Jurkat, Clone E6-1 (cell line): Measurements from ENCODE around the gene MAP3K21.

Experiments
- DNase-seq: peaks from one replicate; pipeline ENCODE4 v3.0.0-alpha.2; 2011; ENCODE audit warnings: low read depth, low spot score
- H3K4me3 ChIP-seq: 2 replicates; pipeline ENCODE4 v1.5.1; 2011; ENCODE audit warnings: mild to moderate bottlenecking, low read length, control low read depth, moderate library complexity

The MAP3K21 gene

DNA sequence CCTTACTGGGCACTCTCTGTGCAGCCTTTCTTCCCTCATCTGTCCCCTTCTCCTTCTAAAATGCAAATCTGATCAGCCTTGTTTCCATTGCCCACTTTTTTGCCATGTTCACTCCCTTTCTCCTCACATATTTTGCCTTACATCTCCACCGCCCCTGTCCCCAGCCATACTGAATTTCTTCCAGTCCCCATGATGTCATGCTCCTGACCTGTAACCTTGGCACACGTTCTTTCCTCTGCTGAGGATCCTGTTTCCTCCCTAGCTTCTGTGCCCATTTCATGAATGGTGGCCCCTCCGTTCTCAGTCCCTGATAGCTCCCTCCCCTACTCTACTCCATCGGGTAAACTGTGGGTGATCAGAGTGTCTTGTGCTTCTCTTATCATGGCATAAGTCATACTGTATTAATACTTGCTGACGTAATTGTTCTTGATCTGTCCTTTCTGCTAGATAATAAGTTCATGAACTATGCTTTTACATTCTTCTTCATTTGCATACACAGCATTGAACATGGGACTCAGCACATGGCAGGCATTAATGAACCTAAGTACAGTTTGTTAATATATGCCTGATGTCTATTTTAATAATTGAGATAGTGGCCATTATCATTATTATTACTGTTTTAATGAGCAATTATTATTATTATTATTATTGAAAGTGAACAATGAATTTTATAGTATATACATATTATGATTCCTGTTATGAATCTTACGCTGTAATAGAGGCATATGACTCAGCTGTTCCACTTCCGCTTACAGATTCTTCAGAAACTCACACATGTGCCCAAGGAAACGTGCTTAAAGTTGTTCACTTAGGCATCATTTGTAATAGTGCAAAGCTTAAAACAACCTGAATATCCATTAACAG, 28.5 kb downstream of the MAP3K21 start:
- no peak for DNase-seq
- H3K4me3 ChIP-seq: no peak overlapping the region

DNA sequence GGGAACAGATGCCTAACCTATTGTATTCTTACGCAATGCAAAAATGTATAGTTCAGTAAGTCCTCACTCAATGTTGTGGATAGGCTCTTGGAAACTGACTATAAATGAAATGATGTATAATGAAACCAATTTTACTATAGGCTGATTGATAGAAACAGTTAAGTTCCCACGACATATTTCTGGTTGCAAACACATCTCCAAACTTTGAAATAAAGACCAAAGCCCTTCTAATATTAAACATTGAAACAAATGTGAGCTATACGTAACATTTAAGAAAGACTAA, 29.1 kb downstream of the MAP3K21 start:
- no peak for DNase-seq
- H3K4me3 ChIP-seq: no peak overlapping the region

DNA sequence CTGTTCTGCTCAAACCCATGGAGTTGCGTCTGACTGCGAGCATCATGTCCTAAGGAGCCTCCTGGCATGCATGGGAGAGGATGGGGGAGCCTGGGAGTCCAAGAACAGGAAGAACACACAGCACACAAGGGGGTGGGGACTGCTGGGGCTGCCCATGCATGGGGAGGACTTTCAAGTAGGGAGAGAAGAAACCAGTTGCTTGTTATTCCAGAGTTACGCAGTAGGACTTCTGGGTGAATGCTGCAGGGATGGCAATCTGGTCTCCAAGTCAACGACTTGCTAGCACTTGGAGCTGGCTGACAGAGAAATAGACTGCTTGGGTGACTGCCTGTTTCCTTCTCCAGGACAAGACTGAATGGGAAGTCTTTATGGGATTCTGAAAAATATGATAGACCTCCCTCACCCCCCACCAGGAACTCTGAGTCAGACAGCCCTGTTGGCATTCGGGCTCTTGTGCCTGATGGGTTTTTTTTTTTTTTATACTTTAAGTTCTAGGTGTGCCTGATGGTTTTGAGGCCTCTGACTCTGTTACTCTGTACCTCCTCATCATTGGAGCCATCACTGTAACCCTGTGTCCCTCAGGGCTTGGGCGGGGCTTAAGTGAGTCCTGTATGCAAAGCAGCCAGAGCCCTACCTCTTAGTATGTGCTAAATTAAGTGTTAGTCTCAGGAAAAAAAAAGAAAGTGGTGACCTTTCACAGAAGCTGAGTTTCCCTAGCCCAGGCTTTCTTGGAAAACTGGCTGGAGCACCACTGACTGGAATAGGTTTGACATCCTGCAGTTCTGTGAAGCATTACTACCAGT, 30.3 kb downstream of the MAP3K21 start:
- DNase-seq: no peak
- no peak overlapping the region for H3K4me3 ChIP-seq

DNA sequence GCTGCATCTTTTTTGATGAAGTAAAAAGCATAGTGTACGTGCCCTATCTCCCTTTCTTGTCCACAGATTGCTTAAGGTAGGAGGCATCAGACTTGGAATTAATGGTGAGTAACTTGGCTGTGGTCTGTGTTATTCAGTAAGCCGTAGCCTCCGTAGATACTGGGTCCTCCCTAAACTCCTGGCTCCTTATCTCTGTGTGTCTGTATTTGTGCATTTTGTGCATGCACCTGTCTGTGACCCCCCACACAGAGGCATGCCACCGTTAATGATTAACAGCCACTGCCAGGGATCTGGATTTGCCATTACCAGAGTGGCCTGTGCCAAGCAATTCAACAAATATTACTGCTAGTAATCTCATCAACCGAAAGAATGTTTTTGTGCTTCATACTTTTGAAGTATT, 31.9 kb downstream of the MAP3K21 start:
- no peak overlapping the region for H3K4me3 ChIP-seq
- no peak for DNase-seq

DNA sequence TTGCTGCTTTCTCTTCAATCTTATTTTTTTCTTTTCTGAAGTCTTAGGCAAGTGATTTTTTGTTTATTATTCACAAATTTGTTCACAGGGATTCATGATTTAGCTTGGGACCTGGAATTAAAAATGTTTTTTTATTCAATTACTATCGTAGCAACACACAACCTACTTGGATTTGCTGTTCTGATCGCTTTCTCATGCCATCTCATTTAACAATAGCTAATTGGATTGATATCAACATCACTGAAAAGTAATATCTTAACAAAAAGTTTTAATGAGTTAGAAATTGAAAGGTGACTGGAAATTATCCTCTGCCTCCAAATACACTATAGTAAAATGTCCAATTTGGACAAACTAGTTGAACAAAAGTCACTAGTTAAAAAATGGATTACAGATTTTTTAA, 32.4 kb downstream of the MAP3K21 start:
- no peak overlapping the region for H3K4me3 ChIP-seq
- no peak for DNase-seq

DNA sequence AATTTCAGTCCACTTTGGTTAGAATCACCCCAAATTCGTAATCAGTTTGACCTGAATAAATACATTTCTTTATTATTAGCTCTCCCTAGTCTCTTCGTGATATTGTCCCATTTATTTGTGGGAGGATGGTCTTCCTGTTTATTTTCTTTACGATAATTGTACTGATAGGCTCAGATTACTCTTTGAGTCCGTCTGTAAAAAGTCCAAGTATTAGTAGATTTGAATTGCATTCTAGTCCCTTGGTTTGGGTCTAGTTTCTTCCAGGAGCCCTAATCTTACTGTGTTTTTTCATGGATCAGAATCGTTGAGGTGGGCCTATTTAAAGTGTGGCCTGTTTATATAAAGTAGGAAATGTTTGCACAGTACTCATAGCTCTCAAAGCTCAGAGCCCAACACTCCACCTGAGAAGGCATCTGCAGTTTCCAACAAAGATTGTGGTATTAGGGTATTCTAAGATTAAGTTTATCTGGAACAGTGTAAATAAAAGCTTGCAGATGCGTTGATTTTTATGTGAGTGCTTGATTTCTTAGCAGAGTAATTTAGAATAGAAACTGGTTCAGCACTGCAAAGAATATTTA, 33.1 kb downstream of the MAP3K21 start:
- no peak for DNase-seq

DNA sequence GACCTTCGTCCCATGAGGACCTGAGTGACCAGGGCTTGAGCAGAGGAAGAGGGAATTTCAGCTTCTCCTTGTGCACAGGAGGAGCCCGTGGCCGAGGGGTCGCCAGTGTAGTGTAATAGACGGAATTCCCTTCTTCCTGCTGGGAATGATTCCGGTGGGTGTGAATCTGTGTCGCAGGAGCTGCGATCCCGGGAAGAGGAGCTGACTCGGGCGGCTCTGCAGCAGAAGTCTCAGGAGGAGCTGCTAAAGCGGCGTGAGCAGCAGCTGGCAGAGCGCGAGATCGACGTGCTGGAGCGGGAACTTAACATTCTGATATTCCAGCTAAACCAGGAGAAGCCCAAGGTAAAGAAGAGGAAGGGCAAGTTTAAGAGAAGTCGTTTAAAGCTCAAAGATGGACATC, 34.4 kb downstream of the MAP3K21 start:
- H3K4me3 ChIP-seq: no peak overlapping the region
- no peak for DNase-seq

More for the DNA sequence above, 33.1 kb downstream of the MAP3K21 start:
- H3K4me3 ChIP-seq: no peak overlapping the region

DNA sequence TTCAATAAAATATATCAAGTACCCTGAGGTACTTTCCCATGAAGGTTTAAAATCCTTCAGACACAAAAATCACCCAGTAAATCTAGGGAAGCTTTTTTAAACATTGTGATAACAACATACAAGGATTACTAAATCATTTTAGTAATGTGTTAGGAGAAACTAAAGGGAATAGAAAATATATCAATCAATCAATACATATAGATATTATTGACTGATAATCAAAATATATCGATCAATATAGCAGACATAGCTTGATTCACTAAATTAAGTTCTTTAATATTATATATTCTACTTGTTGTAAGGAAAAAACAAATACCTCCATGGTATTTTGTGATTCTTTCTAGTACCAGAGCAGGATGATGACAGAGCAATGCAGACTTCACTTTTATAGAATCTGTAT, 35.2 kb downstream of the MAP3K21 start:
- DNase-seq: no peak
- no peak overlapping the region for H3K4me3 ChIP-seq

DNA sequence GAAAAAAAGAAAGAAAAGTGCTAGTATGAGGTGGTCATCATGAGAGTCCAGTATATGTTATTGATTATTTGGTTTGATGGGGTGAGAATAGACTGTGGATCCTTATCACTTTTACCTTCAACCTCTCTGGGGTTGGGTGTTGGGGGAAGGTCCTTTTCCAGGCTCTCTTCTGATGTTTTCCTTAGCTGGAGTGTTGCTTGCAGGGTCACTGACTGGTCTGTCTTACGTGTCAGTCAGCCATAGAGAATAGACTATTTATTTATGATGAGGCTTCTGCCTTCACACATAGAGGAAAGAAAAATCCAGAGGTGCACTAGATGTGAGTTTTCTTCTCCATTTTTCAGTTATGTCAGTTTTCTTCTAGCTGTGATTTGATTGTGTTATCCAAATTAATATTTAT, 36.5 kb downstream of the MAP3K21 start:
- DNase-seq: no peak
- no peak overlapping the region for H3K4me3 ChIP-seq

DNA sequence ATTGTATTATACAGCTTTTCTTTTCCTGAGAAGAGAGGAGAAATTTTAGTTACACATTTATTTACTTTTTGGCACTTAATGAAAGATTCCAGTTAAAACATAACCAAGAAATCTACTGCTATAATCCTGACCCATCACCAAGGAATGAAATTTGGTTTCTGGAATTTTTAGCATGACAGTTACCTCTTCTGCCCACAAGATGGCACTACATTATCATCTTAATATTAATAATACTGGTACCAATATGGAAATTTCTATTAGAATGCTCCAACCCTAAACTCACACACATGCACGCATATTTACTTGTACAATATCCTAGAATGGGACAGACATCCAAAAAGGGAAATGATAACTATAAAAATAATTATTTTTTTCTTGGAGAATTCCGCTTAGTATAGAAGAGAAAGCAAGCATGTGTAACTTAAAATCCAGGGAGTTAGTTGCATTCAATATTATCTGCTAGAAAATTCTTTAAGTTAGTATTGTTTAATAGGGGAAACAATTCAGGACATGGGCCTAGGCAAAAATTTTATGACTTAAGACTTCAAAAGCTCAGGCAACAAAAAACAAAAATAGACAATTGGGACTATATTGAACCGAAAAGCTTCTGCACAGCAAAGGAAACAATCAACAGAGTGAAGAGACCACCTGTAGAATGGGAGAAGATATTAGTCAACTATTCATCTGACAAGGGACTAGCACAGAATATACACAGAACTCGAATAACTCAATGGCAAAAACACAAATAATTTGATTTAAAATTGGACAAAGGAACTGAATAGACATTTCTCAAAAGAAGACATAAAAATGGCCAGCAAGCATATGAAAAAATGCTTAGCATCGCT, 37.4 kb downstream of the MAP3K21 start:
- DNase-seq: no peak

DNA sequence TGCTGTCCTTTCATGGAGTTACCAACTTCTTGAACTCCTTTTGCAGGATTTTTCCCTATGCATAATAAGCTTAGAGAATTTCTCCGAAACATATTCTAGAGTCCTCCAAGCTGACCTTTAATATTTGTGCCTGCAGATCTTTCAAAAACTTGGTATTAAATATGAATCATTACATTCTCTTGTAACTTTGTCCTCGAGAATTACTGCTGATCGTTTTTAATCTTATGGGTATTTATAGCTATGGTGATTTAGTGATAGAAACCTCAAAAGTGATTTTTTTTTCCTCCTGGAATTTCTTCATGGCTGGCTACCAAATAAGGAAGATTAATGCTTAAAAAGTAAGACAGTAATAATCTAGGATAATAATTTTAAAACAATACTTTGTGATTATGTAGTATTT, 39.1 kb downstream of the MAP3K21 start:
- DNase-seq: no peak
- no peak overlapping the region for H3K4me3 ChIP-seq

More for the DNA sequence above, 37.4 kb downstream of the MAP3K21 start:
- no peak overlapping the region for H3K4me3 ChIP-seq

DNA sequence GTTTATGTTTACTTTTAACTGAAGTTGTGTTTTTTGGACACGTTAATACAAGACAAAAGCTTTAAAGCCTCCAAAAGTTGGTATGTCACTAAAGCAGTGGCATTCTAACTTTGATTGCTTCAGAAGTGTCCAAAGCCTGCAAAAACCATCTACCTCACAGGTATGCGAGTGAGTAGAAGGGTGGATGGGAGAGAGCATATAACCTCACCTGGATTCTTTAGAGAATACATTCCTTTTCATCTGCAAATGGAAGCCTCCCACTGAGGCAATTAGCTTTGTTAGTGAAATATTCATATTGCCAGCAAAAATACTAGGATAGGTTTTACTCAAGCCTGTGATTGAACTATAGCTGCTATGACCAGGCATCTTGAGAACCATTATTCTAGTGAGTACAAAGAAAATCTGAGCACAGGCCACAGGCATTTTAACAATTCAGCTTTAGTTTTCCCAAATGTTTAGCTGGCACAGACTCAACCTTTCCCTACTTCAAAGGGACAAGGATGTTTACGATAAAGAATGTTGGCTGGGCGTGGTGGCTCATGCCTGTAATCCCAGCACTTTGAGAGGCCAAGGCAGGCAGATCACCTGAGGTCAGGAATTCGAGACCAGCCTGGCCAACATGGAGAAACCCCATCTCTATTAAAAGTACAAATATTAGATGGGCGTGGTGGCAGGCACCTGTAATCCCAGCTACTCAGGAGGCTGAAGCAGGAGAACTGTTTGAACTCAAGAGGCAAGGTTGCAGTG, 39.7 kb downstream of the MAP3K21 start:
- no peak for DNase-seq
- H3K4me3 ChIP-seq: no peak overlapping the region

DNA sequence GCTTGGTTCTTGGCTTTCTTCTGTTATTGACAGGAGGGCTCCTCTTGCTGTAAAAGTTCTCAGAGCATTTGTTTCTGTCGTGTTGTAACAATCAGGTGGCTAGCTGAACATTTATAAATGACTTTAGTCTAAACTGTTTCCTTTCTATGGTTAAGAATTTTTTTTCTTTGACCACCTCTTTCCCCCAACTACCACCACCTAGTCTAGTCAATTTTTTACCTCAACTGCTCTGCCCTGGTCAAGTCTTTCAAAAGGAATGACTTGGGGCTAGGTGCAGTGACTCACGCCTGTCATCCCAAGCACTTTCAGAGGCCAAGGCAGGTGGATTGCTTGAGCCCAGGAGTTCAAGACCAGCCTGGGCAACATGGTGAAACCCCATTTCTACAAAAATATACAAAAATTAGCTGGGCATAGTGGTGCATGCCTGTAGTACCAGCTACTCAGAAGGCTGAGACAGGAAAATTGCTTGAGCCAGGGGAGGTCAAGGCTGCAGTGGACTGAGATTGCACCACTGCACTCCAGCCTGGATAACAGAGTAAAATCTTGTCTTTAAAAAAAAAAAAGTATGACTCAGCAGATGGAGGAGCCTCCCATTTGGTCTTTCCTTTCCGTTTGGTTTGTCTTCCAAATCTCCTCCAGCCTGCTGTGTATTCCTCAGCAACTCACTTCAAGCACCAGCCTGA, 40.7 kb downstream of the MAP3K21 start:
- no peak overlapping the region for H3K4me3 ChIP-seq
- no peak for DNase-seq

DNA sequence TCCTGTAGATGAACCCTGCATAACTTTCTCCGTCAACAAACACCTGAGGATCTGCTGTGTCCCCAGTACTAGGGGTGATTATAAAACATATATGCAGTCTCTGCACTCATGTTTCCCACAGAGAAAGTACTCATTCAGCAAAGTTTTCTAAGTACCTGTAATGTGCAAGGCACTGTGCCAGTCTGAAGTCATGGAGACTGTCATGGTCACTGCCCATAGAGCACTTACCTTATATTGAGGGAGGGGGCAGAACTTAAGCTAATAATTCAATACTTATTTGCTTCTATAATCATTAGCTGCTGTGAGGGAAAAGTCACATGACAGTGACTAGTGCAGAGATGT, 41.2 kb downstream of the MAP3K21 start:
- no peak for DNase-seq
- H3K4me3 ChIP-seq: no peak overlapping the region

DNA sequence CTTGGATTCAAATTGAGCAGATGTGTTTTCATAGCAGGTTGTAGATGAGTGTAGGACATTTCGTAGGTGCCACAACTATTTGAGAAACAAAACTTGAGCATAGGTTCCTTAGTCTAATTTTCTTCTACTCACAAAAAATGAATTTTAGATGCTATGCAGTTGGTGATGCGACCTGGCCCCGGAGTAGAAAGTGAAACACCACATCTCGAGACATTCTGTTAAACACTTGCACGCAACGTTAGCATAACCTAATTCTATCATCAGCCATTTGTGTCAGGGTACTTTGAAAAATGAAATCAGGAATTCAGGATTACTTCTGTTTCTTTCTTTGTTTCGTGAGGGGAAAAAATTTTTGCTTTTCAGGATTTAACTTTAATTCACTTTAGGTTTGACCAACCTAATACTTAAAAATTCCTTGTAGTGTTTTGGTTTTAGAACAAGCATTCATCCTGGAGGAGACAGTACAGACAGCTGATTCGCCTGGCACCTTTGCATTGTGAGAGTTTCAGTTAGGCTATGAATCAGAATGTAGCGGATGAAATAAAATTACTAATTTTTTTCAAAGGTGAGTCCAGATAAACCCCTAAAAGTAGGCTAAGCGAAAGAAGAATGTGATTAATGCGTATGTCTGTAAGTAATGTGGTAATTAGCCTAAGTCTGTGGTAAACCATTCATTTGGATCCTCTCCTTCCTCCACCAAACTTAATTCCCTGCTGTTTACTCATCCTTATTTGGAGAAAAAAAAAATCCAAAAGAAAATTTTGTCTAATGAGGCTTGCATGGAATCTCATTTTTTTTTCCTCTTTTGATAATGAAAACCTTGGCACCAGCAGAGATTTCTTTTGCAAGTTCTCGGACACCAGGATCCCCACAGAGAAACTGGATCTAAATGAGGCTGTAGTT, 44.9 kb downstream of the MAP3K21 start:
- H3K4me3 ChIP-seq: no peak overlapping the region
- no peak for DNase-seq

DNA sequence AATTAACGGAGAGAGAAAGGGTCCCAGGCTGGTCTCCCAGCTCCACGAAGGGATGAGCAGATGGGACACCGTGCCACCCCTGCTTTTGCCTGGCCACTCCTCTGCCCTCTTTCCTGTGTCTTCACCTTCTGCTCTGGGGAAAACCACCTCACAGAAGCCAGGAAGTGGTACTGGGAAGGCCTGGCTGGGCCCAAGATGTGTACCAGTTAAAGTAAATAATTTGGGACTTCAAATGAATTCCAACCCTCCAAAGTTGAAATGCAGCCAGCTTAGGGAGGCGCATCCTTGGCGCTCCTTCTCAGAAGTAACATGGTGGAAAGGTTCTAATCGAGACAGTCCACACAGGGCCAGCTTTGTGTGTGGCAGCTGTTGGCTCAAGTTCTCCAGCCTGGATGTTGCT, 45.7 kb downstream of the MAP3K21 start:
- no peak overlapping the region for H3K4me3 ChIP-seq
- DNase-seq: no peak

DNA sequence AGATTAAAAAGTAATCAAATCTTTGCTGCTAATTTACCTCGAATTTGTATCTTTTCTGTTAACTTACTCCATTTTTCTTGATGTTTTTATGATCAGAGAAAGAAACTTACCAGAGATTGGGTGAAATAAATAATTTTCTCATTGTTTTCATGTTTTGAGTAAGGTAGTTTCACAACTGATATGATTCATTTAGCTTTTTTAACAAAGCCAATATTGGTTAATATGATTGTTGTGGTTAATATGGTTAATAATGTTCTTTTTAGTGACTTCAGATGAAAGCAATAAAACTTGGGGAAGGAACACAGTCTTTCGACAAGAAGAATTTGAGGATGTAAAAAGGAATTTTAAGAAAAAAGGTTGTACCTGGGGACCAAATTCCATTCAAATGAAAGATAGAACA, 48.1 kb downstream of the MAP3K21 start:
- H3K4me3 ChIP-seq: no peak overlapping the region

More for the DNA sequence above, 48.1 kb downstream of the MAP3K21 start:
- no peak for DNase-seq
